Neural crest cell (in vitro differentiated cells): ENCODE data around the gene ACTG1. TPM values are rescaled to one million over a fixed set of nuclear protein-coding genes. Genes with fewer than 3 reads are reported as not detected.

ENCODE experiments used
- DNase-seq: peaks from one replicate; pipeline ENCODE4 v3.0.0; 2021; ENCODE audit warnings: low read depth, mixed read lengths, low spot score
- H3K27ac Mint-ChIP-seq: one replicate; pipeline ENCODE4 v1.8.0; 2021; ENCODE audit warnings: mild to moderate bottlenecking, mixed read lengths; ENCODE audit not compliant: unreplicated experiment
- H3K27me3 Mint-ChIP-seq: 2 replicates; pipeline ENCODE4 v1.8.0; 2021; ENCODE audit warnings: low read depth, mild to moderate bottlenecking, mixed read lengths
- H3K36me3 Mint-ChIP-seq: 2 replicates; pipeline ENCODE4 v1.8.0; 2021; ENCODE audit warnings: low read depth, mild to moderate bottlenecking, mixed read lengths
- H3K4me1 Mint-ChIP-seq: 2 replicates; pipeline ENCODE4 v1.8.0; 2021; ENCODE audit warnings: mixed read lengths
- H3K4me3 Mint-ChIP-seq: one replicate; pipeline ENCODE4 v1.8.0; 2021; ENCODE audit warnings: mild to moderate bottlenecking, mixed read lengths
- H3K9me3 Mint-ChIP-seq: 2 replicates; pipeline ENCODE4 v1.8.0; 2021; ENCODE audit warnings: mixed read lengths
- total RNA-seq: library from RNA; stranded (reverse); gene quantifications from 2 replicates; pipeline ENCODE4 v1.2.1, GENCODE V29; 2021
- TF ChIP-seq, protein P1 (sequence below): fragments of 200-600 bp; sonication (generic); conservative IDR thresholded peaks from 2 replicates; pipeline ENCODE4 v1.5.0; 2021; ENCODE audit warnings: antibody characterized with exemption, mild to moderate bottlenecking

The ACTG1 gene
- total RNA-seq, 1 donor from 2014 or later: 4,235 TPM

DNA sequence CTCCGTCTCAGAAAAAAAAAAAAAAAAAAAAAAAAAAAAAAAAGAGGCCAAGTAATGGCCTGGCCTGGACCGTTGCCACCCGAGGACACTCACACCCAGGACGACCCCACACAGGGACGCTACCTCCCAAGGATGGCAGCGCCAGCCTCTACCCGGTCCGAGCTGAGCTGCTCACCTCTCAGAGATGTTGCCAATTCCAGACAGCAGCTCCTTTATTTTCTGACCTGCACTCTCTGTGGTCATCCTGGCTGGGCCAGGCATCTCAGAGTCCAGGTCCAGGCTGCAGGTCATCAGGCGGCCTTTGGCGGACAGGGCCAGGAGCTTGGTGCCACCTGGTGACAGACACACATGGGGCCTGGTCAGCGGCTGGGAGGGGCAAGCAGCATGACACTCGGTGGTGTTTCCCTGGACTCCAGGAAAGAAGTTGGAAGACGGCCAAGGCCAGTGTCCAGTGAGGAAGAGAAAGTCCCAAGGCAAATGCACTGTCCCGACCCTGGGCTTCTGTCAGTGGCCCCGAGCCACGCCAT, 36.5 kb upstream of the ACTG1 start:
- no peaks in the 10 kb centered on the region for H3K9me3 Mint-ChIP-seq
- no peak for DNase-seq
- H3K27me3 Mint-ChIP-seq: peaks cover 5% of the 10 kb centered on the region
- peak overlapping the region; percentile 95 for H3K4me3 Mint-ChIP-seq
- no peak overlapping the region for H3K27ac Mint-ChIP-seq
- H3K36me3 Mint-ChIP-seq: peaks cover 4% of the 10 kb centered on the region
- TF ChIP-seq, protein P1, sequence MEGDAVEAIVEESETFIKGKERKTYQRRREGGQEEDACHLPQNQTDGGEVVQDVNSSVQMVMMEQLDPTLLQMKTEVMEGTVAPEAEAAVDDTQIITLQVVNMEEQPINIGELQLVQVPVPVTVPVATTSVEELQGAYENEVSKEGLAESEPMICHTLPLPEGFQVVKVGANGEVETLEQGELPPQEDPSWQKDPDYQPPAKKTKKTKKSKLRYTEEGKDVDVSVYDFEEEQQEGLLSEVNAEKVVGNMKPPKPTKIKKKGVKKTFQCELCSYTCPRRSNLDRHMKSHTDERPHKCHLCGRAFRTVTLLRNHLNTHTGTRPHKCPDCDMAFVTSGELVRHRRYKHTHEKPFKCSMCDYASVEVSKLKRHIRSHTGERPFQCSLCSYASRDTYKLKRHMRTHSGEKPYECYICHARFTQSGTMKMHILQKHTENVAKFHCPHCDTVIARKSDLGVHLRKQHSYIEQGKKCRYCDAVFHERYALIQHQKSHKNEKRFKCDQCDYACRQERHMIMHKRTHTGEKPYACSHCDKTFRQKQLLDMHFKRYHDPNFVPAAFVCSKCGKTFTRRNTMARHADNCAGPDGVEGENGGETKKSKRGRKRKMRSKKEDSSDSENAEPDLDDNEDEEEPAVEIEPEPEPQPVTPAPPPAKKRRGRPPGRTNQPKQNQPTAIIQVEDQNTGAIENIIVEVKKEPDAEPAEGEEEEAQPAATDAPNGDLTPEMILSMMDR: no peak
- H3K4me1 Mint-ChIP-seq: peaks cover 28% of the 10 kb centered on the region

DNA sequence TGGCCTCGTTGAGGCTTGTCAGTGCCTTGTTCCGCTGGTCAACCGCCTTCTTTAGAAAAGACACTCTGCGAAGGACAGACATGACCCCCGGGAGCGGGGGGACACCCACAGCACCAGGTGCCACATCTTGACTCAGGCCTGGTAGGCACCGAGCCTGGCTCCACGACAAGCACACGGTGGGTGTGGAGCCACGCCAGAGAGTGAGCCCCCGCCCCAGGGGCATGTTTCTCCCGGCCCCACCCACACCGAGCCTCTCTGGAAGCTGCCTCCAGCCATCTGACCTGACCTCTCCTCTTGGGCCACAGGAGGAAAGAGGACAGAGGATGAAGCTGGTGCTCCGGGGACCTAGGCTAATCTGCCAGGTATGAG, 35.0 kb upstream of the ACTG1 start:
- H3K36me3 Mint-ChIP-seq: peaks cover 4% of the 10 kb centered on the region
- TF ChIP-seq, protein P1: no peak

DNA sequence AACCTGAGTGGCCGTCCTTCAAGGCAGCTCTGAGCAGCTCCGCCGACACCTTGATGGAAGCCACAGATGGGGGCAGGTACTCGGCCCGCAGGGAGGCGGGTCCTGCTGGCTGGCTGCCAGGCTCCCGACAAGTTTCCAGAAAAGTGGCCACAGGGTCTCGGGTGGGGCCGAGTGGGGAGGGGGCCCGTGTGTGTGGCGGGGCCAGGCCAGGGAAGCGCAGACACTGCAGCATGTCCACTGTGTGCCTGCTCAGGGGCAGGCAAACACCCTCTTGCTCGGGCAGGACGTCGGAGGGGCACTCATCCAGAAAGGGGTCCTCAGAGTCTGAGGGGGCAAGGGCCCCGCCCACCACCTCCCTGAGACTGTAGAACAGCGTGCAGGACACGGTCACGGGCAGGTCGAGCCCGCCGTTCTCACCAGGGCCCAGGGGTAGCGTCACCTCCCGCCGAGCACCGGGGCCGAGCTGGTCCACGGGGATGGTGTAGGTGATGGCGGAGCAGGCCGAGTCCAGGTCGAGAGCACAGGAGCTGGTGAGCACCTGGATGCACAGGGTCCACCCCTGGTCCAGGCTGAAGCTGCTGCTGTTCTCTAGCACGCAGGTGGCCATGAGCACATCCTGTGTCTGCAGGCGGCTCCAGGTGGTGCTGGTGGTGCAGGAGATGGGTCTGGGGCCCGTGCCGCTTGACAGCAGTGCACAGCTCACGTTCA, 34.5 kb upstream of the ACTG1 start:
- H3K9me3 Mint-ChIP-seq: no peaks in the 10 kb centered on the region
- peaks cover 14% of the 10 kb centered on the region for H3K4me1 Mint-ChIP-seq
- H3K36me3 Mint-ChIP-seq: peaks cover 4% of the 10 kb centered on the region
- no peak overlapping the region for H3K4me3 Mint-ChIP-seq
- peaks cover 3% of the 10 kb centered on the region for H3K27me3 Mint-ChIP-seq
- H3K27ac Mint-ChIP-seq: no peak overlapping the region
- no peak for DNase-seq
- TF ChIP-seq, protein P1: no peak

More for the DNA sequence above, 35.0 kb upstream of the ACTG1 start:
- no peak for DNase-seq
- Mint-ChIP-seq H3K9me3 (no peaks in the 10 kb centered on the region), H3K27me3 (peaks cover 3% of the 10 kb centered on the region), H3K27ac (no peak overlapping the region), H3K4me1 (peaks cover 14% of the 10 kb centered on the region), H3K4me3 (peak overlapping the region; percentile 56)

DNA sequence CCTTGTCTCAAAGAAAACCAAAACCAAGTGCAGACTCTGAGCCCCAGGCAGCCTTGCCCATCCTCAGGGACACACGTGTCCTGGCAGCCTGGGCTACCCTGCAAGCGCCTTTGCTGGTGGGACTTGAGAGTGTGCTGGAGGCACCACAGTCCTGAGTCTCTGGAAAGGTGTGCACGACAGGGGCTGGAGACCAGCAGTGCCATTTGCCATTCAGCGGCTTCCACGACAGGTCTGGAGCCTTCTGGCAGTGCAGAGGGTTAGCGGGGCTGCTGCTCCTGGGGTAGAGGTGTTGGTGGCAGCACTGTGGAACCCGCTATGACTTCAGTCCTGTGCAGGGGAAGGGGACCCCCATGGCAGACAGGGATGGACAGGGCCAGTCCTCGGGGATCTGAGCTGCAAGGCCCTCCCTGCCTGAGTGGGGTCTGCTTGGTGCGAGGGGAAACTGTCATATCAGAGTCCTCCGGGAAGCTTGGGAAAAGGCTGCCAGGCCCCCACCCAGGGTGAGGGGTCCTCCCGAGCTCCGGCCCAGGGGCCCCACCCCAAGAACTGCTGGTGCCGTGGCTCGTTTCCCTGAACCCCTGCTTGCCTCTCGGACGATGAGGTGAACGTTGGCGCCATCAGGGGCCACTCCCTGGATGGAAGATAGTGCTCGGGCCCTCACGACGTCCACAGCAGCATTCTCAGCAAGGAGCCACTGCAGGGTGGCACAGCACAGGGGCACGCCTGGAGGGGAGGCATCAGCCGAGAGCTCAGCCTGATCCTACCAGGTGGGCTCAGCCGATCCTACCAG, 32.8 kb upstream of the ACTG1 start:
- peaks cover 4% of the 10 kb centered on the region for H3K36me3 Mint-ChIP-seq
- DNase-seq: no peak
- TF ChIP-seq, protein P1: no peak
- no peak overlapping the region for H3K4me3 Mint-ChIP-seq
- H3K27ac Mint-ChIP-seq: no peak overlapping the region
- no peaks in the 10 kb centered on the region for H3K27me3 Mint-ChIP-seq
- H3K9me3 Mint-ChIP-seq: no peaks in the 10 kb centered on the region
- H3K4me1 Mint-ChIP-seq: peaks cover 7% of the 10 kb centered on the region

DNA sequence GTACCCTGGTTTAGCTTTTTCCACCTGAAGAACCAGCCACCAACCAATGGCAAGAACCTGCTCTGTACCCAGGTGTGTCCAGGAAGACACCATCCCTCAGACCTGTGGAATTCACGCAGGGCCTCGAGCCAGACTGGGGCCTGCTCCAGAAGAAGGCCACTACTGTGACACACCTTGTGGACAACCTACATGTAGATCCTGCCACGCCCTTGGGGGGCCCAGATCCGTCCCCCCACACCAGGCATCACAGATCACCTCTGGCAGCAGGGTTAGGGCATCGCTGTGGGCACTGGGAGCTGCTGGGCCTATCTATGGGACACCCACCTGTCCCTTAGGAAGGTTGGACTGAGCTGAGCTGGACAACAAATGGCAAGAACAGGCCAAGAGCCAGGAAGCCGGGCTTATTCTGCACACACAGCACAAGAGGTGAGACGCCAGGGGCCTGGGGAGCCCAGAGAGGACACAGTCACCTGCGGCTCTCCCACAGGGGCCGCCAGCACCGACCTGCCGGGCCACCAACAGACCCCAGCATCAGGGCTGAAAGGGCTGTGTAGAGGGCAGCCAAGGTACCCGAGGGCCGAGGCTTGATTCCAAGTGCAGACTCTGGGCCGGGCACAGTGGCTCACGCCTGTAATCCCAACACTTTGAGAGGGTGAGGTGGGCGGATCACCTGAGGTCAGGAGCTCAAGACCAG, 31.8 kb upstream of the ACTG1 start:
- no peaks in the 10 kb centered on the region for H3K9me3 Mint-ChIP-seq
- H3K4me1 Mint-ChIP-seq: peaks cover 2% of the 10 kb centered on the region
- TF ChIP-seq, protein P1: no peak
- peak overlapping the region; percentile 19 for H3K4me3 Mint-ChIP-seq
- no peak for DNase-seq
- H3K27me3 Mint-ChIP-seq: no peaks in the 10 kb centered on the region
- H3K27ac Mint-ChIP-seq: no peak overlapping the region
- peaks cover 1% of the 10 kb centered on the region for H3K36me3 Mint-ChIP-seq
